ENCODE data around the gene NDUFB10. TPM values are rescaled to one million over a fixed set of nuclear protein-coding genes. Genes with fewer than 3 reads are reported as not detected.

Gene NDUFB10
- polyA plus RNA-seq, 1 of the 3 experiments (the other 2 are of a cell fraction) = 468 TPM

GRCh38 chr16:1936945-1937479 lies 22.3 kb upstream of the NDUFB10 start:
- H3K4me1 ChIP-seq (ENCODE audit: control insufficient read depth in 1 of 2, insufficient read depth in 2 of 2, low read depth in 1 of 2, low read length in 1 of 2) = peaks cover 0 to 18% of the 10 kb centered on the region in 2 experiments; a peak in 2 of 4 replicates
- ChIA-PET POLR2A (no interaction called here), CTCF (no interaction called here)
- no peaks in the 10 kb centered on the region for H4K20me1 ChIP-seq (ENCODE audit: insufficient read depth)
- no peaks in the 10 kb centered on the region for H3F3A ChIP-seq (replicated peaks; ENCODE audit: insufficient read depth)
- H3K27ac ChIP-seq (ENCODE audit: low read depth in 2 of 2, low read length in 1 of 2) = no peak overlapping the region
- H3K79me2 ChIP-seq (ENCODE audit: insufficient read depth) = no peaks in the 10 kb centered on the region
- no peak for DNase-seq
- TF ChIP-seq ZBTB33 (IDR thresholded peaks at IDR 0.05; ENCODE audit: borderline replicate concordance, low read depth) (no peak), CTCF (IDR thresholded peaks at IDR 0.05) (no peak), IRF3 (IDR thresholded peaks at IDR 0.05; ENCODE audit: low read depth, low read length) (no peak), CHD2 (IDR thresholded peaks at IDR 0.05; ENCODE audit: low read length, partially characterized antibody) (no peak), RFX5 (IDR thresholded peaks at IDR 0.05; ENCODE audit: low read length) (no peak), MAX (IDR thresholded peaks at IDR 0.05; ENCODE audit: low read depth) (no peak), USF1 (IDR thresholded peaks at IDR 0.05; ENCODE audit: borderline replicate concordance, low read depth) (no peak), RCOR1 (IDR thresholded peaks at IDR 0.05; ENCODE audit: low read length) (no peak), FOXJ3 (CRISPR knock-in tag; IDR thresholded peaks at IDR 0.05) (no peak), YY1 (IDR thresholded peaks at IDR 0.05; ENCODE audit: low read depth) (no peak), TCF12 (IDR thresholded peaks at IDR 0.05) (no peak), JUND (IDR thresholded peaks at IDR 0.05) (no peak), NRF1 (IDR thresholded peaks at IDR 0.05; ENCODE audit: low read depth, low read length) (no peak)
- no peak overlapping the region for H3K4me3 ChIP-seq (ENCODE audit: low read depth in 2 of 2, low read length in 1 of 2)
- H3K9ac ChIP-seq = no peak overlapping the region
- WGBS (ENCODE audit: low lambda C conversion rate) = 95% methylated on average over 10 of the region's 11 CpGs
- peaks cover 4 to 14% of the 10 kb centered on the region in 2 experiments for H3K36me3 ChIP-seq (replicated peaks in 1 of 2; ENCODE audit: control insufficient read depth in 1 of 2, insufficient read depth in 2 of 2, low read length in 1 of 2)
- H3K9me3 ChIP-seq = no peaks in the 10 kb centered on the region
- no peaks in the 10 kb centered on the region for H3K9me2 ChIP-seq
- no peak overlapping the region for H2AFZ ChIP-seq (ENCODE audit: low read depth)
- H3K27me3 ChIP-seq (ENCODE audit: insufficient read depth) = no peaks in the 10 kb centered on the region
- H3K4me2 ChIP-seq = no peak overlapping the region
